ENCODE results near the gene DGKE.

Gene DGKE

GRCh38 chr17:56866496-56866895 lies 32.5 kb downstream of the DGKE start:
- H3K27ac ChIP-seq, result no peak overlapping the region
- no peak for TF ChIP-seq ZFX (IDR thresholded peaks at IDR 0.05; ENCODE audit: borderline replicate concordance)
- TF ChIP-seq, protein P1, sequence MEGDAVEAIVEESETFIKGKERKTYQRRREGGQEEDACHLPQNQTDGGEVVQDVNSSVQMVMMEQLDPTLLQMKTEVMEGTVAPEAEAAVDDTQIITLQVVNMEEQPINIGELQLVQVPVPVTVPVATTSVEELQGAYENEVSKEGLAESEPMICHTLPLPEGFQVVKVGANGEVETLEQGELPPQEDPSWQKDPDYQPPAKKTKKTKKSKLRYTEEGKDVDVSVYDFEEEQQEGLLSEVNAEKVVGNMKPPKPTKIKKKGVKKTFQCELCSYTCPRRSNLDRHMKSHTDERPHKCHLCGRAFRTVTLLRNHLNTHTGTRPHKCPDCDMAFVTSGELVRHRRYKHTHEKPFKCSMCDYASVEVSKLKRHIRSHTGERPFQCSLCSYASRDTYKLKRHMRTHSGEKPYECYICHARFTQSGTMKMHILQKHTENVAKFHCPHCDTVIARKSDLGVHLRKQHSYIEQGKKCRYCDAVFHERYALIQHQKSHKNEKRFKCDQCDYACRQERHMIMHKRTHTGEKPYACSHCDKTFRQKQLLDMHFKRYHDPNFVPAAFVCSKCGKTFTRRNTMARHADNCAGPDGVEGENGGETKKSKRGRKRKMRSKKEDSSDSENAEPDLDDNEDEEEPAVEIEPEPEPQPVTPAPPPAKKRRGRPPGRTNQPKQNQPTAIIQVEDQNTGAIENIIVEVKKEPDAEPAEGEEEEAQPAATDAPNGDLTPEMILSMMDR (IDR thresholded peaks at IDR 0.05), result no peak

- TF ChIP-seq, protein P1 (IDR thresholded peaks at IDR 0.05), result no peak
- no peak for TF ChIP-seq ZFX (IDR thresholded peaks at IDR 0.05; ENCODE audit: borderline replicate concordance)
- H3K27ac ChIP-seq, result no peak overlapping the region
Measured at GRCh38 chr17:56867948-56868376, 34.0 kb downstream of the DGKE start.

GRCh38 chr17:56868716-56869115 lies 34.8 kb downstream of the DGKE start:
- no peak for TF ChIP-seq ZFX (IDR thresholded peaks at IDR 0.05; ENCODE audit: borderline replicate concordance)
- TF ChIP-seq, protein P1 (IDR thresholded peaks at IDR 0.05), result no peak
- H3K27ac ChIP-seq, result no peak overlapping the region

GRCh38 chr17:56870081-56870651 lies 36.2 kb downstream of the DGKE start:
- no peak overlapping the region for H3K27ac ChIP-seq
- TF ChIP-seq, protein P1 (IDR thresholded peaks at IDR 0.05), result no peak
- no peak for TF ChIP-seq ZFX (IDR thresholded peaks at IDR 0.05; ENCODE audit: borderline replicate concordance)

DNA sequence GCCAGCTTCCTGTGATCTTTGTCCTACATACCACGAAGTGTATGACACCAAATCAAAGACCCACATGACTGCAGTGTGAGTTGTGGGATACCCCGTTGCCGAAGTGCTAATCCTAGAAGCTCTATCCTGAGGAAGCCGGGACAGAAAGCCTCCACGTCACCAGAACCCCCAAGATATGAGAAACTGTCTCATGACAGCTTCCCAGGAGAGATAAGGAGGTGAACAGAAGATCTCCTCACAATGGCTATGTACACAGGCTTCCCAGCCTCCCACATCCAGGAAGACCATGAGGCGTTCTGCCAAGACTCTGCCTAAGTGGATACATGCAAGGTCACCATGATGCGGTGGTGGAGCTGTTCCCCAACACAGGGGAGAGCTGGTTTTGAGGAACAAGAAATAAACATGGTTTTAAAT lies 42.8 kb downstream of the DGKE start:
- H3K27ac ChIP-seq, result no peak overlapping the region
- TF ChIP-seq, protein P1 (IDR thresholded peaks at IDR 0.05), result no peak
- TF ChIP-seq ZFX (IDR thresholded peaks at IDR 0.05; ENCODE audit: borderline replicate concordance), result no peak

DNA sequence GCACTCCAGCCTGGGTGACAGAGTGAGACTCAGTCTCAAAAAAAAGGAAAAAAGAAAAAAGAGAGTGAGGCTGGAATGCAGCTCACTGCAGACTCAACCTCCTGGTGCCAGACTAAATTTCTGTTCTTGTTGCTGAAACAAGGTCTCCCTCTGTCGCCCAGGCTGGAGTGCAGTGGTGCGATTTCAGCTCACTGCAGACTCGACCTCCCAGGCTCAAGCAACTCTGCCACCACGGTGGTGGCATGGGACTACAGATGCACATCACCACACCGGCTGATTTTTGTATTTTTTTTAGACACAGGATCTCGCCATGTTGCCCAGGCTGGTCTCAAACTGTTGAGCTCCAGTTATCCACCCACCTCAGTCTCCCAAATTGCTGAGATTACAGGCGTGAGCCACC lies 45.3 kb downstream of the DGKE start:
- H3K27ac ChIP-seq, result no peak overlapping the region
- TF ChIP-seq ZFX (IDR thresholded peaks at IDR 0.05; ENCODE audit: borderline replicate concordance), result no peak
- TF ChIP-seq, protein P1 (IDR thresholded peaks at IDR 0.05), result no peak

DNA sequence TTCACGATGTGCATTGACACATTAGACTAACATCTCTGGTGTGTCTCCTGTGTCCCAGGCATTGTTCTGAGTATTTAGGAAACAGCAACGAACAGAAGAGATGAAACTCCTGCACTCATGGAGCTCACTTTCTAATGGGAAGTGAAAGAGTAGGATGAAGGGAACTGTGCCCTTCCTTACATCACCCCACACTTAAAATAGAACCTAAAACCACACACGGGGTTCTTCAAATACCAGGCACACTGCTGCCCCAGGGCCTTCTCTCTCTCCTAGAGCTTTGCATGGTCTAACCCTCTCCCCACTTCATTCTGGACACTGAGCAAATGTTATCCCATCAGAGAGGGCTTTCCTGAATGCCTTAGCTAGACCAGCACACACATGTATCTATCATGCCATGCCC lies 46.2 kb downstream of the DGKE start:
- TF ChIP-seq ZFX (IDR thresholded peaks at IDR 0.05; ENCODE audit: borderline replicate concordance), result no peak
- TF ChIP-seq, protein P1 (IDR thresholded peaks at IDR 0.05), result no peak
- no peak overlapping the region for H3K27ac ChIP-seq

All from 22Rv1 (cell line).